Measurements from ENCODE around the gene OSBPL6. TPM values are rescaled to one million over a fixed set of nuclear protein-coding genes. Genes with fewer than 3 reads are reported as not detected.
"Not testable (repeated sequence)": the region's sequence is repeated elsewhere in the genome, so short reads cannot be mapped to it uniquely, and the experiment has no call there.

Gene OSBPL6
- total RNA-seq, 1 experiment from 2014 or later, result 11.9 TPM

- no peak for DNase-seq (ENCODE audit: extremely low read depth, low read depth)
Measured at GRCh38 chr2:178422097-178422496, 227.8 kb downstream of the OSBPL6 start.

GRCh38 chr2:178423746-178424145 lies 229.4 kb downstream of the OSBPL6 start:
- not testable (repeated sequence) for DNase-seq (ENCODE audit: extremely low read depth, low read depth)

- no peak for DNase-seq (ENCODE audit: extremely low read depth, low read depth)
Measured at GRCh38 chr2:178425255-178425827, 231.0 kb downstream of the OSBPL6 start.

- DNase-seq (ENCODE audit: extremely low read depth, low read depth), result no peak
Measured at GRCh38 chr2:178426388-178426787, 232.1 kb downstream of the OSBPL6 start.

- no peak for DNase-seq (ENCODE audit: extremely low read depth, low read depth)
Measured at GRCh38 chr2:178427458-178427857, 233.1 kb downstream of the OSBPL6 start.

- DNase-seq (ENCODE audit: extremely low read depth, low read depth), result no peak
Measured at GRCh38 chr2:178428396-178428806, 234.1 kb downstream of the OSBPL6 start.

GRCh38 chr2:178429336-178429735 lies 235.0 kb downstream of the OSBPL6 start:
- DNase-seq (ENCODE audit: extremely low read depth, low read depth), result no peak

GRCh38 chr2:178436662-178437061 lies 242.3 kb downstream of the OSBPL6 start:
- DNase-seq (ENCODE audit: extremely low read depth, low read depth), result no peak

- DNase-seq (ENCODE audit: extremely low read depth, low read depth), result no peak
Measured at GRCh38 chr2:178441426-178441825, 247.1 kb downstream of the OSBPL6 start.

GRCh38 chr2:178448968-178449661 lies 254.8 kb downstream of the OSBPL6 start:
- DNase-seq (ENCODE audit: extremely low read depth, low read depth), result no peak

- no peak for DNase-seq (ENCODE audit: extremely low read depth, low read depth)
Measured at GRCh38 chr2:178449700-178450523, 255.6 kb downstream of the OSBPL6 start.

GRCh38 chr2:178450524-178450773 lies 256.1 kb downstream of the OSBPL6 start:
- no peak for DNase-seq (ENCODE audit: extremely low read depth, low read depth)

GRCh38 chr2:178450774-178451525 lies 256.6 kb downstream of the OSBPL6 start, which contains the start of the genes PJVK and PRKRA:
Gene PJVK, plus strand, starts transcription at chr2:178451378. Its CDS starts 2,032 bp downstream, at chr2:178453410.
Gene PRKRA, minus strand, starts transcription at chr2:178451175. Its CDS starts 145 bp downstream, at chr2:178451030.
- peak; percentile 96 for DNase-seq (ENCODE audit: extremely low read depth, low read depth)

GRCh38 chr2:178452334-178452733 lies 258.0 kb downstream of the OSBPL6 start:
- no peak for DNase-seq (ENCODE audit: extremely low read depth, low read depth)

Other genes starting within 250 kb of the OSBPL6 start
- gene PDE11A, start 121.7 kb upstream of the OSBPL6 start, total RNA-seq (2014; rRNA removed; shearing (Covaris generic)), result 0.07 TPM in 1 of 2 replicates, not detected in the other
- gene RBM45, start 82.1 kb upstream of the OSBPL6 start, total RNA-seq (2014; rRNA removed; shearing (Covaris generic)), result 17.0 and 17.7 TPM in 2 replicates

Measured in NCI-H460 (cell line).